ENCODE data around the gene PGAP6.

DNA sequence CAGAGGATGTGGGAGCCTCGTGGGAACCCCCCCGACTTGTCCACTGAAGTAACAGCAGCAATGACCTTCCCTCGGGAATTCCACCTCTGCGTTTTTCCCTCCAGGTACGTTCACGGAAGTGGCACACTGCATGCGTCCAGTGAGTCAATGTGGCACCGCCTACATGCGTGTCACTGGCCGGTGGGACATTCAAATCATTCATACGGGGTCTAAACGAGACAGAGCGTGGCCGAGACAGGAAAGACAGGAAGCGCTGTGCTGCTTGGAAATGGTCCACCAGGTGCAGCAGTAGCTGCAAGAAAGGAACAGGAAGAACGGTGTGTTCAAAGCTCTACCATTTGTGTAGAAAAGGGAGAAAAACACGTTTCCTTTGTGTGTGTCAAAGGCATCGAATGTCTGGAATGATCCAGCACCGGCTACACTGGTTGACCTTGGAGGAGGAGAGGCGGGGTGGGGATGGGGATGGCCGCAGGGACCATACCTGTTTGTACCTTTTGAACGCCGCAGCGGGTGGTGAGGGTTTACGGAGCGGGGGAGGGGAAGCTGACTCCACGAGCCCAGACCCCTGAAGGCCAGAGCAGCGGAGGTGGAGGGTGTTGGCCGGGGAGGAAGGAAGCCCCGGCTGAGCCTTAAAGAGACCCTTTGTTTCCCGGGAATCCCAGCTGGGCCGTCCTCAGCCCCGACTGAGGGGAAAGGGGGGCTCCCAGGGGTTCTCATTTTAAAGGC is 1.7 kb upstream of the PGAP6 start:
- TF ChIP-seq BHLHE40 (IDR thresholded peaks at IDR 0.05; ENCODE audit: low read depth, low read length) (no peak), CTCF (conservative IDR thresholded peaks at IDR 0.05; ENCODE audit: low read depth, low read length) (no peak), POLR2A (IDR thresholded peaks at IDR 0.05; ENCODE audit: low read depth, low read length) (no peak), NFE2L2 (IDR thresholded peaks at IDR 0.05; ENCODE audit: low read depth, low read length) (no peak), CEBPB (IDR thresholded peaks at IDR 0.05; ENCODE audit: low read depth, low read length) (no peak), MAZ (IDR thresholded peaks at IDR 0.05; ENCODE audit: borderline replicate concordance, low read depth, low read length) (no peak), SMC3 (IDR thresholded peaks at IDR 0.05; ENCODE audit: low read depth, low read length) (no peak), CHD1 (IDR thresholded peaks at IDR 0.05; ENCODE audit: low read depth, low read length) (no peak), ELK1 (IDR thresholded peaks at IDR 0.05; ENCODE audit: borderline replicate concordance, low read depth, low read length) (no peak)
